GM19397 (cell line): ENCODE measurements around the gene NPAS4.
"Not testable (repeated sequence)": the region's sequence is repeated elsewhere in the genome, so short reads cannot be mapped to it uniquely, and the experiment has no call there.

Source experiments
- ATAC-seq: cut with Tn5 transposase; IDR thresholded peaks from one replicate; pipeline ENCODE4 v1.9.1; 2021; ENCODE audit warnings: mild to moderate bottlenecking, moderate library complexity; ENCODE audit not compliant: unreplicated experiment

The NPAS4 gene

GRCh38 chr11:66454247-66454646 lies 33.4 kb downstream of the NPAS4 start:
- no peak for ATAC-seq

GRCh38 chr11:66454828-66455227 lies 34.0 kb downstream of the NPAS4 start:
- no peak for ATAC-seq

GRCh38 chr11:66457826-66458225 lies 37.0 kb downstream of the NPAS4 start:
- no peak for ATAC-seq

GRCh38 chr11:66459138-66459778 lies 38.4 kb downstream of the NPAS4 start:
- no peak for ATAC-seq

GRCh38 chr11:66462010-66462409 lies 41.2 kb downstream of the NPAS4 start:
- ATAC-seq, result no peak

- ATAC-seq, result no peak
Observed at GRCh38 chr11:66462911-66463310, 42.1 kb downstream of the NPAS4 start.

GRCh38 chr11:66464116-66464515 lies 43.3 kb downstream of the NPAS4 start:
- not testable (repeated sequence) for ATAC-seq

GRCh38 chr11:66464916-66465315 lies 44.1 kb downstream of the NPAS4 start:
- ATAC-seq, result no peak

GRCh38 chr11:66465373-66466224 lies 44.8 kb downstream of the NPAS4 start:
- ATAC-seq, result no peak

- ATAC-seq, result peak; percentile 87
Observed at GRCh38 chr11:66466225-66467033, 45.6 kb downstream of the NPAS4 start, which contains the start of gene PELI3. TSS of gene PELI3 (plus strand) at chr11:66466905. CDS start at chr11:66468129, 1,224 bp downstream.

- ATAC-seq, result peak; percentile 35
Observed at GRCh38 chr11:66467034-66467659, 46.3 kb downstream of the NPAS4 start.

GRCh38 chr11:66467756-66468155 lies 46.9 kb downstream of the NPAS4 start:
- no peak for ATAC-seq

- no peak for ATAC-seq
Observed at GRCh38 chr11:66468691-66469090, 47.9 kb downstream of the NPAS4 start.

GRCh38 chr11:66469441-66469840 lies 48.6 kb downstream of the NPAS4 start:
- ATAC-seq, result no peak

- no peak for ATAC-seq
Observed at GRCh38 chr11:66470015-66470414, 49.2 kb downstream of the NPAS4 start.

GRCh38 chr11:66471142-66471541 lies 50.3 kb downstream of the NPAS4 start:
- ATAC-seq, result no peak

GRCh38 chr11:66472054-66472453 lies 51.2 kb downstream of the NPAS4 start:
- ATAC-seq, result no peak

GRCh38 chr11:66473167-66473566 lies 52.3 kb downstream of the NPAS4 start:
- ATAC-seq, result no peak

- ATAC-seq, result no peak
Observed at GRCh38 chr11:66473608-66474515, 53.0 kb downstream of the NPAS4 start.
